Adrenal gland (tissue), 5 donors: ENCODE data around the gene SACM1L.
"Not testable (repeated sequence)": the region's sequence is repeated elsewhere in the genome, so short reads cannot be mapped to it uniquely, and the experiment has no call there.

ENCODE experiments used
- POLR2A ChIP-seq, 2 donors: fragments of 450-650 bp; IDR thresholded peaks; one replicate each; pipeline ENCODE4 v1.6.1; 2017; ENCODE audit warnings: antibody characterized with exemption in 2 of 2, mild to moderate bottlenecking in 2 of 2, moderate library complexity in 1 of 2
- TF ChIP-seq, protein P1 (sequence below), 6 experiments: fragments of 450-650 bp in 4 of 6; fragments of 200-600 bp in 2 of 6; sonication (generic) in 1 of 6; IDR thresholded peaks; 1 replicate in 5 of 6; 2 replicates in 1 of 6; pipeline versions ENCODE4 v1.5.1 to v1.8.0; 2016 to 2021; ENCODE audit warnings: antibody characterized with exemption in 6 of 6, mild to moderate bottlenecking in 2 of 6, moderate library complexity in 1 of 6
- donor health status: DM: no; HTN: no; CAD: no.

DNA sequence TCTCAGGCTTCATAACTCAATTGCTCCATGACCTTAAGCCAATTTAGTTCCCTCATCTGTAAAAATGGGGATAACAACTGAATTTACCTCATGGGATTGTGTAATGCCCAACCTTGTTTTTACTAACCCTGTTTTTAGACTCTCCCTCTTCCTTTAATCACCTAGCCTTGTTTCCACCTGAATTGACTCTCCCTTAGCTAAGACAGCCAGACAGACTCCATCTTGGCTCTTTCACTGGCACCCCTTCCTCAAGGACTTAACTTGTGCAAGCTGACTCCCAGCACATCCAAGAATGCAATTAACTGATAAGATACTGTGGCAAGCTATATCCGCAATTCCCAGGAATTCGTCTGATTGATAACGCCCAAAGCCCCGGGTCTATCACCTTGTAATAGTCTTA lies 3.5 kb upstream of the SACM1L start:
- TF ChIP-seq, protein P1, sequence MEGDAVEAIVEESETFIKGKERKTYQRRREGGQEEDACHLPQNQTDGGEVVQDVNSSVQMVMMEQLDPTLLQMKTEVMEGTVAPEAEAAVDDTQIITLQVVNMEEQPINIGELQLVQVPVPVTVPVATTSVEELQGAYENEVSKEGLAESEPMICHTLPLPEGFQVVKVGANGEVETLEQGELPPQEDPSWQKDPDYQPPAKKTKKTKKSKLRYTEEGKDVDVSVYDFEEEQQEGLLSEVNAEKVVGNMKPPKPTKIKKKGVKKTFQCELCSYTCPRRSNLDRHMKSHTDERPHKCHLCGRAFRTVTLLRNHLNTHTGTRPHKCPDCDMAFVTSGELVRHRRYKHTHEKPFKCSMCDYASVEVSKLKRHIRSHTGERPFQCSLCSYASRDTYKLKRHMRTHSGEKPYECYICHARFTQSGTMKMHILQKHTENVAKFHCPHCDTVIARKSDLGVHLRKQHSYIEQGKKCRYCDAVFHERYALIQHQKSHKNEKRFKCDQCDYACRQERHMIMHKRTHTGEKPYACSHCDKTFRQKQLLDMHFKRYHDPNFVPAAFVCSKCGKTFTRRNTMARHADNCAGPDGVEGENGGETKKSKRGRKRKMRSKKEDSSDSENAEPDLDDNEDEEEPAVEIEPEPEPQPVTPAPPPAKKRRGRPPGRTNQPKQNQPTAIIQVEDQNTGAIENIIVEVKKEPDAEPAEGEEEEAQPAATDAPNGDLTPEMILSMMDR (IDR thresholded peaks at IDR 0.05), result not testable (repeated sequence)
- TF ChIP-seq POLR2A (IDR thresholded peaks at IDR 0.05), result not testable (repeated sequence)
